GM12892 (cell line): Measurements from ENCODE around the gene NIPAL1.

Experiments used
- POLR2A ChIP-seq: IDR thresholded peaks from 2 replicates; pipeline ENCODE4 v1.6.1; 2011; ENCODE audit warnings: low read depth, low read length, control low read depth
- POLR2AphosphoS5 ChIP-seq: IDR thresholded peaks from 2 replicates; pipeline ENCODE4 v1.6.1; 2011; ENCODE audit warnings: low read depth, low read length, control low read depth

GRCh38 chr4:48071191-48071590, 54.6 kb downstream of the NIPAL1 start:
- no peak for TF ChIP-seq POLR2A
- TF ChIP-seq POLR2AphosphoS5, result no peak
